HepG2 (cell line): ENCODE measurements around the gene RAC3. TPM values are rescaled to one million over a fixed set of nuclear protein-coding genes. Genes with fewer than 3 reads are reported as not detected.

Experiments
- EED ChIP-seq: sonication (generic); formaldehyde crosslinking; IDR thresholded peaks from 2 replicates; pipeline ENCODE4 v1.5.0; 2020; ENCODE audit warnings: mild to moderate bottlenecking, missing genetic modification reagents
- HMG20B ChIP-seq: conservative IDR thresholded peaks from 2 replicates; pipeline ENCODE4 v1.6.1; 2016; ENCODE audit warnings: missing genetic modification reagents, missing compliant biosample characterization
- PRDM4 ChIP-seq: sonication (generic); formaldehyde crosslinking; IDR thresholded peaks from 2 replicates; pipeline ENCODE4 v1.9.0; 2021; ENCODE audit warnings: missing genetic modification reagents, borderline replicate concordance
- RBM39 ChIP-seq: fragments of 200-400 bp; formaldehyde crosslinking; IDR thresholded peaks from one replicate; pipeline ENCODE4 v1.6.1; 2018; ENCODE audit warnings: antibody characterized with exemption, mild to moderate bottlenecking, low read depth, low read length; ENCODE audit not compliant: poor library complexity, severe bottlenecking
- ZBTB38 ChIP-seq: sonication (generic); formaldehyde crosslinking; IDR thresholded peaks from 2 replicates; pipeline ENCODE4 v1.5.1; 2020; ENCODE audit warnings: mild to moderate bottlenecking, missing genetic modification reagents
- ZNF282 ChIP-seq: fragments of 450-650 bp; IDR thresholded peaks from 2 replicates; pipeline ENCODE4 v1.6.1; 2018; ENCODE audit not compliant: partially characterized antibody
- ZNF652 ChIP-seq: IDR thresholded peaks from 2 replicates; pipeline ENCODE4 v1.6.1; 2016; ENCODE audit warnings: low read depth, borderline replicate concordance
- ZSCAN31 ChIP-seq: sonication (generic); formaldehyde crosslinking; IDR thresholded peaks from 2 replicates; pipeline ENCODE4 v1.5.0; 2020; ENCODE audit warnings: low read depth, mild to moderate bottlenecking, missing genetic modification reagents
- polyA plus RNA-seq, 8 experiments: library from polyadenylated mRNA; depleted of rRNA in 3 of 8; stranded (reverse) in 7 of 8; unstranded in 1 of 8; fragments of >200 nt; fragmentation: Illumina TruSeq in 4 of 8; extraction: Trizol in 4 of 8; gene quantifications; 2 replicates each; pipeline versions ENCODE4 v1.2.1 to v1.2.3, GENCODE V29; 2011 to 2016; ENCODE audit warnings: low read depth in 4 of 8, missing spikeins in 1 of 8, mixed read lengths in 1 of 8; ENCODE audit not compliant: insufficient read depth in 1 of 8
- total RNA-seq, 5 experiments: library from RNA; depleted of rRNA; stranded (reverse); fragments of >200 nt; fragmentation: Illumina TruSeq; extraction: Trizol; gene quantifications; 2 replicates each; pipeline ENCODE4 v1.2.3, GENCODE V29; 2016; ENCODE audit warnings: low read depth in 1 of 5
- TF ChIP-seq, protein P1 (sequence below): sonication (generic); formaldehyde crosslinking; IDR thresholded peaks from 2 replicates; pipeline ENCODE4 v1.4.0; 2020; ENCODE audit warnings: mild to moderate bottlenecking, missing genetic modification reagents
- TF ChIP-seq, protein P2 (sequence below): sonication (generic); formaldehyde crosslinking; IDR thresholded peaks from 2 replicates; pipeline ENCODE4 v1.8.1; 2022; ENCODE audit warnings: low read depth, mild to moderate bottlenecking, missing genetic modification reagents
- TF ChIP-seq, protein P3 (sequence below): sonication (generic); formaldehyde crosslinking; IDR thresholded peaks from 2 replicates; pipeline ENCODE4 v1.4.0; 2020; ENCODE audit warnings: missing genetic modification reagents
- TF ChIP-seq, protein P4 (sequence below): sonication (generic); formaldehyde crosslinking; IDR thresholded peaks from 2 replicates; pipeline ENCODE4 v1.5.0; 2020; ENCODE audit warnings: mild to moderate bottlenecking, missing genetic modification reagents

RAC3 gene
- total and polyA plus RNA-seq, 2 of the 13 experiments (the other 11 are each of a cell fraction or from before 2014, with no cell fraction given), result 10.5 to 21.3 TPM

DNA sequence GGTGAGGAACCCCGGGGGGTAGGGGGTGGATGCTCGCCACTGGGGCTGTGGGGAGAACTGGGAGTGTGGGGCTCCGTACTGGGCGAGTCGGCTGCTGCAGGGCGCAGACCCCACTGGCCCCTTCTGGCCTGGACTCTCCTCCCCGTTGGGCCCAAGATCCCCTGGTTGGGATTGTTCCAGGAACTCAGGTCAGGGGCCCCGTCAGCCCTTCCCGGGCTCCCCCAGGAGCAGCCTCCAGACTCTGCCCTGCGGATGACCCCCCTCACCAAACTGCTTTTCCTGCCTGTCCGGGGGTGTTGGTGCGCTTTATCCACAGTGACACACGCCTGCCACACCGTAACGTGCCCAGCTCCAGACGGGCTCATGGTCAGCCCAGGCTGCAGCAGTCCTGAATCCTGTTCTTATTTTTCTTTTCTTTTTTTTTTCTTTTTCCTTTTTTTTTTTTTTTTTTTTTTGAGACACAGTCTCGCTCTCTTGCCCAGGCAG is 29.9 kb upstream of the RAC3 start (continued):
- TF ChIP-seq PRDM4 (CRISPR knock-in tag) (no peak), RBM39 (peak; percentile 28), ZBTB38 (CRISPR knock-in tag) (peak; percentile 90), ZNF652 (no peak), HMG20B (CRISPR knock-in tag) (no peak), ZSCAN31 (no peak), ZNF282 (no peak), EED (CRISPR knock-in tag) (peak; percentile 60; the same call in 1 of the 2 replicates)
- TF ChIP-seq, protein P1, sequence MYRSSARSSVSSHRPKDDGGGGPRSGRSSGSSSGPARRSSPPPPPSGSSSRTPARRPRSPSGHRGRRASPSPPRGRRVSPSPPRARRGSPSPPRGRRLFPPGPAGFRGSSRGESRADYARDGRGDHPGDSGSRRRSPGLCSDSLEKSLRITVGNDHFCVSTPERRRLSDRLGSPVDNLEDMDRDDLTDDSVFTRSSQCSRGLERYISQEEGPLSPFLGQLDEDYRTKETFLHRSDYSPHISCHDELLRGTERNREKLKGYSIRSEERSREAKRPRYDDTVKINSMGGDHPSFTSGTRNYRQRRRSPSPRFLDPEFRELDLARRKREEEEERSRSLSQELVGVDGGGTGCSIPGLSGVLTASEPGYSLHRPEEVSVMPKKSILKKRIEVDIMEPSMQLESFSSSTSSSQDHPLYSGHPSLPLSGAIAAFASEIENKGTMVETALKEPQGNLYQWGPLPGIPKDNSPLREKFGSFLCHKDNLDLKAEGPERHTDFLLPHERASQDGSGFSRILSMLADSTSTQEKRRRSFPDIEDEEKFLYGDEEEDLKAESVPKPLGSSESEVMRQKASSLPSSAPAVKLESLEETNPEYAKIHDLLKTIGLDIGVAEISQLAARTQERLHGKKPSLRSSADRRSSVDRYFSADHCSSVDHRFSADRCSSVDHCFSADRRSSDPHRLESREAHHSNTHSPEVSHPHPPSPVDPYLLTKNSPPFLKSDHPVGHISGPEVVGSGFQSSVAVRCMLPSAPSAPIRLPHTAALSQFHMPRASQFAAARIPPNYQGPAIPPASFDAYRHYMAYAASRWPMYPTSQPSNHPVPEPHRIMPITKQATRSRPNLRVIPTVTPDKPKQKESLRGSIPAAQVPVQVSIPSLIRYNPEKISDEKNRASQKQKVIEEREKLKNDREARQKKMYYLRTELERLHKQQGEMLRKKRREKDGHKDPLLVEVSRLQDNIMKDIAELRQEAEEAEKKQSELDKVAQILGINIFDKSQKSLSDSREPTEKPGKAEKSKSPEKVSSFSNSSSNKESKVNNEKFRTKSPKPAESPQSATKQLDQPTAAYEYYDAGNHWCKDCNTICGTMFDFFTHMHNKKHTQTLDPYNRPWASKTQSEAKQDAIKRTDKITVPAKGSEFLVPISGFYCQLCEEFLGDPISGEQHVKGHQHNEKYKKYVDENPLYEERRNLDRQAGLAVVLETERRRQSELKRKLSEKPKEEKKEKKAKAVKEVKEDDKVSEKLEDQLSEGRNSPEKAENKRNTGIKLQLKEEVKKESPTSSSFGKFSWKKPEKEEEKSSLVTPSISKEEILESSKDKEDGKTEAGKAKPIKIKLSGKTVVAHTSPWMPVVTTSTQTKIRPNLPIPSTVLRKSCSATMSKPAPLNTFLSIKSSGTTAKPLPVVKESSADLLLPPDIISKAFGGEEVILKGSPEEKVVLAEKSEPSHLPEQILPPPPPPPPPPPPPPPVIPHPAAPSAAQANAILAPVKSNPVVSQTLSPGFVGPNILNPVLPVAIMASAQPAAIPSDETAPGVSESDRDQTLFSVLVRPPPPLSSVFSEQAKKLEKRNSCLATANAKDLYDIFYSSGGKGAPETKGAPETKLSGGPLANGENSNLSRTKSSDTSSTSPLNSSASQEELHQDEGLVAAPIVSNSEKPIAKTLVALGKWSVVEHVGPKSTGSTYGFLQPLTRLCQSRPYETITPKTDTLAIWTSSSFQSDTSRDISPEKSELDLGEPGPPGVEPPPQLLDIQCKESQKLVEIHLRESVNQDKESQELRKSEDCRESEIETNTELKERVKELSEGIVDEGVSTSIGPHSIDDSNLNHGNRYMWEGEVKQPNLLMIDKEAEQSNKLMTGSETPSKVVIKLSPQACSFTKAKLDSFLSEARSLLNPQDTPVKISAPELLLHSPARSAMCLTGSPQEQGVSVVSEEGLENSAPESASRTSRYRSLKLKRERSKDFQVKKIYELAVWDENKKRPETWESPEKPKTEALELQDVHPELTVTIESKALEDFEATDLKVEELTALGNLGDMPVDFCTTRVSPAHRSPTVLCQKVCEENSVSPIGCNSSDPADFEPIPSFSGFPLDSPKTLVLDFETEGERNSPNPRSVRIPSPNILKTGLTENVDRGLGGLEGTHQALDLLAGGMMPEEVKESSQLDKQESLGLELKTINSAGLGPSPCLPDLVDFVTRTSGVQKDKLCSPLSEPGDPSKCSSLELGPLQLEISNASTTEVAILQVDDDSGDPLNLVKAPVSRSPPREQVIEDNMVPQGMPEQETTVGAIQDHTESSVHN (CRISPR knock-in tag), result no peak
- TF ChIP-seq, protein P2, sequence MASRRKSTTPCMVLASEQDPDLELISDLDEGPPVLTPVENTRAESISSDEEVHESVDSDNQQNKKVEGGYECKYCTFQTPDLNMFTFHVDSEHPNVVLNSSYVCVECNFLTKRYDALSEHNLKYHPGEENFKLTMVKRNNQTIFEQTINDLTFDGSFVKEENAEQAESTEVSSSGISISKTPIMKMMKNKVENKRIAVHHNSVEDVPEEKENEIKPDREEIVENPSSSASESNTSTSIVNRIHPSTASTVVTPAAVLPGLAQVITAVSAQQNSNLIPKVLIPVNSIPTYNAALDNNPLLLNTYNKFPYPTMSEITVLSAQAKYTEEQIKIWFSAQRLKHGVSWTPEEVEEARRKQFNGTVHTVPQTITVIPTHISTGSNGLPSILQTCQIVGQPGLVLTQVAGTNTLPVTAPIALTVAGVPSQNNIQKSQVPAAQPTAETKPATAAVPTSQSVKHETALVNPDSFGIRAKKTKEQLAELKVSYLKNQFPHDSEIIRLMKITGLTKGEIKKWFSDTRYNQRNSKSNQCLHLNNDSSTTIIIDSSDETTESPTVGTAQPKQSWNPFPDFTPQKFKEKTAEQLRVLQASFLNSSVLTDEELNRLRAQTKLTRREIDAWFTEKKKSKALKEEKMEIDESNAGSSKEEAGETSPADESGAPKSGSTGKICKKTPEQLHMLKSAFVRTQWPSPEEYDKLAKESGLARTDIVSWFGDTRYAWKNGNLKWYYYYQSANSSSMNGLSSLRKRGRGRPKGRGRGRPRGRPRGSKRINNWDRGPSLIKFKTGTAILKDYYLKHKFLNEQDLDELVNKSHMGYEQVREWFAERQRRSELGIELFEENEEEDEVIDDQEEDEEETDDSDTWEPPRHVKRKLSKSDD, result 0 out of 2 replicates have a peak, but pooled peaks have one; percentile 23
- TF ChIP-seq, protein P3, sequence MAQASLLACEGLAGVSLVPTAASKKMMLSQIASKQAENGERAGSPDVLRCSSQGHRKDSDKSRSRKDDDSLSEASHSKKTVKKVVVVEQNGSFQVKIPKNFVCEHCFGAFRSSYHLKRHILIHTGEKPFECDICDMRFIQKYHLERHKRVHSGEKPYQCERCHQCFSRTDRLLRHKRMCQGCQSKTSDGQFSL, result no peak
- TF ChIP-seq, protein P4, sequence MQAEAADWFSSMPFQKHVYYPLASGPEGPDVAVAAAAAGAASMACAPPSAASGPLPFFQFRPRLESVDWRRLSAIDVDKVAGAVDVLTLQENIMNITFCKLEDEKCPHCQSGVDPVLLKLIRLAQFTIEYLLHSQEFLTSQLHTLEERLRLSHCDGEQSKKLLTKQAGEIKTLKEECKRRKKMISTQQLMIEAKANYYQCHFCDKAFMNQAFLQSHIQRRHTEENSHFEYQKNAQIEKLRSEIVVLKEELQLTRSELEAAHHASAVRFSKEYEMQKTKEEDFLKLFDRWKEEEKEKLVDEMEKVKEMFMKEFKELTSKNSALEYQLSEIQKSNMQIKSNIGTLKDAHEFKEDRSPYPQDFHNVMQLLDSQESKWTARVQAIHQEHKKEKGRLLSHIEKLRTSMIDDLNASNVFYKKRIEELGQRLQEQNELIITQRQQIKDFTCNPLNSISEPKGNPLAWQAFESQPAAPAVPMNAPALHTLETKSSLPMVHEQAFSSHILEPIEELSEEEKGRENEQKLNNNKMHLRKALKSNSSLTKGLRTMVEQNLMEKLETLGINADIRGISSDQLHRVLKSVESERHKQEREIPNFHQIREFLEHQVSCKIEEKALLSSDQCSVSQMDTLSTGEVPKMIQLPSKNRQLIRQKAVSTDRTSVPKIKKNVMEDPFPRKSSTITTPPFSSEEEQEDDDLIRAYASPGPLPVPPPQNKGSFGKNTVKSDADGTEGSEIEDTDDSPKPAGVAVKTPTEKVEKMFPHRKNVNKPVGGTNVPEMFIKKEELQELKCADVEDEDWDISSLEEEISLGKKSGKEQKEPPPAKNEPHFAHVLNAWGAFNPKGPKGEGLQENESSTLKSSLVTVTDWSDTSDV (CRISPR knock-in tag), result peak; percentile 83; the same call in 1 of the 2 replicates
